Measurements from ENCODE around the gene CHMP6. TPM values are rescaled to one million over a fixed set of nuclear protein-coding genes. Genes with fewer than 3 reads are reported as not detected.
A peak's percentile ranks its signal among the peaks of the same experiment; 100 is the strongest.

The CHMP6 gene
- total RNA-seq, 1 donor: 19.4 TPM

DNA sequence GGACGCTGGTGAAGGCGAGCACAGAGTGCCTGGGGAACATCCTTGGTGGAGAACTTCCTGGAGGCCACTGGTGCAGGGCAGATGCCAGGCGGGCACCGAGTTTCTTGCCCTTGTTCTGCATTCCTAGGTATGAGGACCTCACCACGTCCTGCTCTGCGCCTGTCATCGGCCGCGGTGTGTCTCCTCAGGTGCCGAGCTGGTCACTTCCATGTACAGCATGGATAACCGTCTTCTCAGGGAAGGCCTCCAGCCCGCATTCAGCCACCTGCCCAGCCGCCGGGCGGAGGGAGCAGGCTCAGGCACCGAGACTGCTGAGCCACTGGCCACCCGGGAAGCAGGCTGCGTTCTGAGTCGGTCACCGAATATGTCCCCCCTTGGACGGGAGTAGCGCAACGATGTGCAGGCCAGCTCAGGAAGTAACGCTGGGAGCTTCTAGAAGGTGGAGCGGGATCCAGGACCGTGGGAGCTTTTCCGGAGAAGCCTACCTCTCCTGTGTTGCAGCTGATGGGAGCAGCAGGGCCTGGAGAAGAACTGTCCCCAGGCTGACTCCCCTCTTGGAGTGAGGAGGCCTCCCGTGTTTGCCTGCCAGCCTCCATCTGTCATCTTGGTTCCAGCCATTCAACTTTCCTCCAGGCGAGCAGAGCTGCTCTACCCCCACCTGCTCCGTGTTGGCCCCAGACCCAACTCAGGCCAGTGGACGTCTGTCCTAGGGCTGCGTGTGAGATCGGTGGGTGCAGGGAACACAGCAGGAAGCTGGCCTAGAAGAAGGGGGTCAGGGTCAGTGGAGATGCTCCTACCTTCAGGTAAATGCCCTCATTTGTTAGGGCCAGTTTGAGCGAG lies 41.2 kb downstream of the CHMP6 start:
- DNase-seq (ENCODE audit: low read depth): no peak
- no peak for TF ChIP-seq CTCF (IDR thresholded peaks at IDR 0.05; ENCODE audit: insufficient read depth, low read depth, low read length)
- H3K4me3 ChIP-seq (ENCODE audit: low read depth, low read length): no peak overlapping the region

GRCh38 chr17:81033535-81034167 lies 42.0 kb downstream of the CHMP6 start:
- H3K4me3 ChIP-seq (ENCODE audit: low read depth, low read length): peak overlapping the region; percentile 79
- TF ChIP-seq CTCF (IDR thresholded peaks at IDR 0.05; ENCODE audit: insufficient read depth, low read depth, low read length): no peak
- DNase-seq (ENCODE audit: low read depth): no peak

GRCh38 chr17:81034168-81034777 lies 42.6 kb downstream of the CHMP6 start:
- H3K4me3 ChIP-seq (ENCODE audit: low read depth, low read length): peak overlapping the region; percentile 79
- no peak for TF ChIP-seq CTCF (IDR thresholded peaks at IDR 0.05; ENCODE audit: insufficient read depth, low read depth, low read length)
- no peak for DNase-seq (ENCODE audit: low read depth)

DNA sequence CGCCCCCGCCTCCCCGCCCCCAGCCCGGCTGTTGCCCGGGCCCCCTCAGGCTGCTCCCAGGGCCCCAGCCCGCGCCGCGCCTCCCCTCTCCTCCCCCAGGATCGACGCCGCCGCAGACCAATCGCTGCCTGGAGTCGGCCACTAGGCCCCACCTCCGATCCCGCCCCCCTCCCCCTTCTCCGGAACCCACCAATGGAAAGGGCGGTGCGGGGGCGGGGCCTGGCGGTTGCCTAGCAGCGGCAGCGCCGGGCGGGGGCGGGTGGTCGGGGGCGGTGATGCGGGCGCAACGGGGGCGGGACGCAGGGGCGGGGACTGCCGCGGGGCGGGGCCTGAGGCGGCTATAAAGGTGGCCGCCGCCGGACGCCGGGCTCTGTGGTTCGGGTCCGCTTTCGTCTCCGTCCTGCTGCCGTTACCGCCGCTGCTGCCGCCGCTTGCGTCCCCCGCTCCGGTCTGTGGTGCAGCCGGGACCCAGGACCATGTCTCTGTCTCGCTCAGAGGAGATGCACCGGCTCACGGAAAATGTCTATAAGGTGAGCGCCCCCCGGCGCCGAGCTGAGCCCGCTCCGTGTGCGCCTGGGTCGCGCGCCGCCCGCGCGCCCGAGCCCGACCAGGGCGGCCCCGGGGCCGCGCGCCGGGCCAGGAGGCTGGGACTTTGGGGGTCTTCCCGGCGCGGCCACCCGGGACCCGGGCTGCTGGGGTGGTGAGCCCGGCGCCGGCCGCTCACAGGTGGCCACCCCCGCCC lies 43.3 kb downstream of the CHMP6 start, which contains the start of gene BAIAP2:
Gene BAIAP2, plus strand, starts transcription at position 373 of the 742 bp plus-strand sequence. Its CDS starts 104 bp downstream, at position 477.
- H3K4me3 ChIP-seq (ENCODE audit: low read depth, low read length): peak within 1 kb of the TSS; percentile 79
- peak; percentile 95 for DNase-seq (ENCODE audit: low read depth)
- TF ChIP-seq CTCF (IDR thresholded peaks at IDR 0.05; ENCODE audit: insufficient read depth, low read depth, low read length): no peak

GRCh38 chr17:81035521-81036196 lies 44.0 kb downstream of the CHMP6 start:
- peak overlapping the region; percentile 67 for H3K4me3 ChIP-seq (ENCODE audit: low read depth, low read length)
- no peak for TF ChIP-seq CTCF (IDR thresholded peaks at IDR 0.05; ENCODE audit: insufficient read depth, low read depth, low read length)
- DNase-seq (ENCODE audit: low read depth): no peak

All from fibroblast of villous mesenchyme (primary cell).